ENCODE data around the gene SNRPA.
A peak's percentile ranks its signal among the peaks of the same experiment; 100 is the strongest.

GRCh38 chr19:40744554-40745401 lies 6.2 kb upstream of the SNRPA start:
- TF ChIP-seq CTCF (conservative IDR thresholded peaks at IDR 0.05; ENCODE audit: low read length) (peak; percentile 68), EZH2phosphoT487 (IDR thresholded peaks at IDR 0.05; ENCODE audit: borderline replicate concordance) (no peak)

Data from Loucy (cell line).